ENCODE measurements around the gene NSMF.

DNA sequence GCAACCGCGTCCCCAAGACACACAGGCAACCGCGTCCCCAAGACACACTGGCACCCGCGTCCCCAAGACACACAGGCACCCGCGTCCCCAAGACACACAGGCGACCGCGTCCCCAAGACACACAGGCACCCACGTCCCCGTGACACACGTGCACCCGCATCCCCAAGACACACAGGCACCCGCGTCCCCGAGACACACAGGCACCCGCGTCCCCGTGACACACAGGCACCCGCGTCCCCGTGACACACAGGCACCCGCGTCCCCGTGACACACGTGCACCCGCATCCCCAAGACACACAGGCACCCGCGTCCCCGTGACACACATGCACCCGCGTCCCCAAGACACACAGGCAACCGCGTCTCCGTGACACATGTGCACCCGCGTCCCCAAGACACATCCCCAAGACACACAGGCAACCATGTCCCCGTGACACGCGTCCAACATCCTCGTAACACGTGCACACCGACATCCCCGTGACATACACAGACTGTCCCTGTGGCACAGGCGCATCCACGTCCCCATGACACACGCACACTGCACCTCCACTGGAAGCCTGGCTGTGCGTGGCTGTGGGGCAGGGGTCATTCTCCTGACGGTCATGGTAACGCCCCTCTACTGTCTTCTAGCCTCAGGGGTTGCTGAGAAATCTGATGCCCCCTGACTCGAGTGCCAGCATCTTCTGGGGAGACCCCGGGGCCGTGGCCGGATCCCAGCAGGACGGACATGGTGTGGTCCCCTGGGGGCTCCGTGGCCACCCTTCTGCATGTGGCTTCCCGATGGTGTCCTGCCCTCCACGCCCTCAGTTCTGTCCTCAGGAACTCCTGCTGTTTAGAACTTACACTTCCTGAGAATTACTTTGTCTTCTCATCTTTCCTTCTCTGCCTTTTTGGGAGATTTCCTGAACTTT lies 60.3 kb downstream of the NSMF start:
- TF ChIP-seq, protein P1, sequence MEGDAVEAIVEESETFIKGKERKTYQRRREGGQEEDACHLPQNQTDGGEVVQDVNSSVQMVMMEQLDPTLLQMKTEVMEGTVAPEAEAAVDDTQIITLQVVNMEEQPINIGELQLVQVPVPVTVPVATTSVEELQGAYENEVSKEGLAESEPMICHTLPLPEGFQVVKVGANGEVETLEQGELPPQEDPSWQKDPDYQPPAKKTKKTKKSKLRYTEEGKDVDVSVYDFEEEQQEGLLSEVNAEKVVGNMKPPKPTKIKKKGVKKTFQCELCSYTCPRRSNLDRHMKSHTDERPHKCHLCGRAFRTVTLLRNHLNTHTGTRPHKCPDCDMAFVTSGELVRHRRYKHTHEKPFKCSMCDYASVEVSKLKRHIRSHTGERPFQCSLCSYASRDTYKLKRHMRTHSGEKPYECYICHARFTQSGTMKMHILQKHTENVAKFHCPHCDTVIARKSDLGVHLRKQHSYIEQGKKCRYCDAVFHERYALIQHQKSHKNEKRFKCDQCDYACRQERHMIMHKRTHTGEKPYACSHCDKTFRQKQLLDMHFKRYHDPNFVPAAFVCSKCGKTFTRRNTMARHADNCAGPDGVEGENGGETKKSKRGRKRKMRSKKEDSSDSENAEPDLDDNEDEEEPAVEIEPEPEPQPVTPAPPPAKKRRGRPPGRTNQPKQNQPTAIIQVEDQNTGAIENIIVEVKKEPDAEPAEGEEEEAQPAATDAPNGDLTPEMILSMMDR (IDR thresholded peaks at IDR 0.05), result no peak
- TF ChIP-seq POLR2AphosphoS5 (IDR thresholded peaks at IDR 0.05; ENCODE audit: insufficient read depth in 1 of 2, low read depth in 1 of 2) (no peak), POLR2A (IDR thresholded peaks at IDR 0.05) (no peak)
